Natural killer cell (primary cell): Measurements from ENCODE around the gene GALNT7. TPM values are rescaled to one million over a fixed set of nuclear protein-coding genes. Genes with fewer than 3 reads are reported as not detected.
"Not testable (repeated sequence)": the region's sequence is repeated elsewhere in the genome, so short reads cannot be mapped to it uniquely, and the experiment has no call there.

Experiments used
- ATAC-seq, 3 donors: fragments of 150-1000 bp in 2 of 3; fragments of 200-7000 bp in 1 of 3; cut with Tn5 transposase; 1 replicate in 1 of 3; 2 replicates in 2 of 3; pipeline ENCODE4 v1.10.0; 2021; ENCODE audit warnings: mild to moderate bottlenecking in 2 of 3, moderate library complexity in 2 of 3
- DNase-seq, 2 donors: peaks; one replicate each; pipeline versions ENCODE4 v3.0.0 to v3.0.0-alpha.2; 2013 to 2021; ENCODE audit warnings: mixed read lengths in 1 of 2
- H3K27ac ChIP-seq: one replicate; pipeline ENCODE4 v1.5.1; 2013; ENCODE audit warnings: mild to moderate bottlenecking, low read length
- H3K27me3 ChIP-seq: one replicate; pipeline ENCODE4 v1.6.1; 2013; ENCODE audit warnings: low read length; ENCODE audit not compliant: control insufficient read depth, insufficient read depth
- H3K36me3 ChIP-seq: one replicate; pipeline ENCODE4 v1.6.1; 2013; ENCODE audit warnings: low read length; ENCODE audit not compliant: control insufficient read depth, insufficient read depth
- H3K4me1 ChIP-seq: one replicate; pipeline ENCODE4 v1.6.1; 2013; ENCODE audit warnings: low read length; ENCODE audit not compliant: control insufficient read depth, insufficient read depth
- H3K4me3 ChIP-seq: one replicate; pipeline ENCODE4 v1.5.1; 2013; ENCODE audit warnings: low read length
- H3K9me3 ChIP-seq: one replicate; pipeline ENCODE4 v1.6.1; 2013; ENCODE audit warnings: low read length; ENCODE audit not compliant: control insufficient read depth, insufficient read depth
- H3K27ac Mint-ChIP-seq, 2 donors: one replicate each; pipeline ENCODE4 v1.8.0; 2022; ENCODE audit warnings: mild to moderate bottlenecking in 2 of 2, mixed read lengths in 2 of 2, moderate library complexity in 1 of 2
- H3K27me3 Mint-ChIP-seq, 2 donors: one replicate each; pipeline ENCODE4 v1.8.0; 2022; ENCODE audit warnings: low read depth in 2 of 2, mixed read lengths in 2 of 2
- H3K36me3 Mint-ChIP-seq: one replicate; pipeline ENCODE4 v1.8.0; 2022; ENCODE audit warnings: mixed read lengths
- H3K4me1 Mint-ChIP-seq, 2 donors: one replicate each; pipeline ENCODE4 v1.8.0; 2022; ENCODE audit warnings: mixed read lengths in 2 of 2
- H3K4me3 Mint-ChIP-seq: one replicate; pipeline ENCODE4 v1.8.0; 2022; ENCODE audit warnings: mild to moderate bottlenecking, moderate library complexity, mixed read lengths
- H3K9me3 Mint-ChIP-seq, 2 donors: one replicate each; pipeline ENCODE4 v1.8.0; 2022; ENCODE audit warnings: mixed read lengths in 2 of 2
- whole genome bisulfite sequencing: methylation state at CpG from one replicate; pipeline ENCODE4 v1.1.7; 2013; ENCODE audit warnings: missing lambda C conversion rate; ENCODE audit not compliant: insufficient coverage; 5-methylcytosine and 5-hydroxymethylcytosine counted together
- intact Hi-C: fragments of 100-400 bp; cut with micrococcal nuclease; formaldehyde crosslinking; loops from one replicate; pipeline ENCODE4 v1.14.2; 2022
- total RNA-seq, 4 donors: library from RNA; stranded (reverse); fragments of 120-200 nt in 1 of 4; gene quantifications; one replicate each; pipeline versions ENCODE4 v1.2.3 to v1.2.4, GENCODE V29; 2013 to 2022
- TF ChIP-seq, protein P1 (sequence below): fragments of 200-600 bp; IDR thresholded peaks from one replicate; pipeline ENCODE4 v1.8.0; 2022; ENCODE audit warnings: antibody characterized with exemption

The GALNT7 gene
- total RNA-seq, 3 donors from 2014 or later (not counting 1 experiment from before 2014, with no cell fraction given), result 10.9 to 20.8 (median 15.6) TPM

- peaks cover 16 to 25% of the 10 kb centered on the region in 2 donors for H3K4me1 Mint-ChIP-seq
- Histone ChIP-seq H3K4me1 (no peaks in the 10 kb centered on the region), H3K27me3 (no peaks in the 10 kb centered on the region), H3K27ac (no peak overlapping the region), H3K4me3 (no peak overlapping the region), H3K36me3 (no peaks in the 10 kb centered on the region), H3K9me3 (no peaks in the 10 kb centered on the region)
- H3K36me3 Mint-ChIP-seq, result no peaks in the 10 kb centered on the region
- H3K27ac Mint-ChIP-seq, result no peak overlapping the region
- no peaks in the 10 kb centered on the region for H3K27me3 Mint-ChIP-seq
- no CpG with 5 or more reads among the region's 2 CpGs for WGBS
- intact Hi-C loops, result no loop called here
- TF ChIP-seq, protein P1, sequence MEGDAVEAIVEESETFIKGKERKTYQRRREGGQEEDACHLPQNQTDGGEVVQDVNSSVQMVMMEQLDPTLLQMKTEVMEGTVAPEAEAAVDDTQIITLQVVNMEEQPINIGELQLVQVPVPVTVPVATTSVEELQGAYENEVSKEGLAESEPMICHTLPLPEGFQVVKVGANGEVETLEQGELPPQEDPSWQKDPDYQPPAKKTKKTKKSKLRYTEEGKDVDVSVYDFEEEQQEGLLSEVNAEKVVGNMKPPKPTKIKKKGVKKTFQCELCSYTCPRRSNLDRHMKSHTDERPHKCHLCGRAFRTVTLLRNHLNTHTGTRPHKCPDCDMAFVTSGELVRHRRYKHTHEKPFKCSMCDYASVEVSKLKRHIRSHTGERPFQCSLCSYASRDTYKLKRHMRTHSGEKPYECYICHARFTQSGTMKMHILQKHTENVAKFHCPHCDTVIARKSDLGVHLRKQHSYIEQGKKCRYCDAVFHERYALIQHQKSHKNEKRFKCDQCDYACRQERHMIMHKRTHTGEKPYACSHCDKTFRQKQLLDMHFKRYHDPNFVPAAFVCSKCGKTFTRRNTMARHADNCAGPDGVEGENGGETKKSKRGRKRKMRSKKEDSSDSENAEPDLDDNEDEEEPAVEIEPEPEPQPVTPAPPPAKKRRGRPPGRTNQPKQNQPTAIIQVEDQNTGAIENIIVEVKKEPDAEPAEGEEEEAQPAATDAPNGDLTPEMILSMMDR, result no peak
- no peak for DNase-seq
- no peak for ATAC-seq
- H3K9me3 Mint-ChIP-seq, result peaks cover 0 to 2% of the 10 kb centered on the region in 2 donors
- H3K4me3 Mint-ChIP-seq, result no peak overlapping the region
Measured at GRCh38 chr4:173217727-173218126, 49.1 kb downstream of the GALNT7 start.

DNA sequence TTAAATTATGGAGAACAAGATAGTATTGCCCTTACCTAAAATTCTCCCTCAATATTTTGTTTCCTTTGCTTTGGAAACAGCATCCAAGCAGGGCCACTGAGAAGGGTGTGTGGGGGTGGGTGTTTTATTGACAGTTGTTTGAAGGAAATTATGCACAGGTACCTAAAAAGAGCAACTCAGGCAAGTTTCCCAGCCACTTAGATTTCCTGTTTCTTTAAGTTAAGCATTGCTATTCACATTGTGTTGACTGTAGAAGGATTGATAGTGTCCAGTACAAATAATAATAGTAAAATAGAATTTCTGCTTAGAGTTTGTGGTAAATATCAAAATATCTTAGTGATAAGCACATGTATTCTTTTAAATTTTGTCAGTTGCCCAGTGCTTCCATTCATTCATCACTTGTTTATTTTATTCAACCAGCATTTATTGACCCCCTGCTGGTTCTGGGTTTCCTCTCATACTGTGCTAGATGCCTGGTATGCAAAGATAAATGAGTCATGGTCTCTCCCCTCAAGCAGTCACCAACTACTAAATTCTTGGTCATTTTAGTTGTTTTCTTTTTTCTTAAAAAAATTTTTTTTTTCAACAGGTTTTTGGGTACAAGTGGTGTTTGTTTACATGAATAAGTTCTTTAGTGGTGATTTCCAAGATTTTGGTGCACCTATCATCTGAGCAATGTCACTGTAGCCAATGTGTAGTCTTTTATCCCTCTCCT lies 50.0 kb downstream of the GALNT7 start:
- no peak for DNase-seq
- no peak overlapping the region for H3K4me3 Mint-ChIP-seq
- Histone ChIP-seq H3K27me3 (no peaks in the 10 kb centered on the region), H3K9me3 (no peaks in the 10 kb centered on the region), H3K36me3 (no peaks in the 10 kb centered on the region), H3K27ac (no peak overlapping the region), H3K4me3 (no peak overlapping the region), H3K4me1 (no peaks in the 10 kb centered on the region)
- ATAC-seq, result no peak
- H3K4me1 Mint-ChIP-seq, result peaks cover 16 to 25% of the 10 kb centered on the region in 2 donors
- intact Hi-C loops, result no loop called here
- TF ChIP-seq, protein P1, result no peak
- H3K27me3 Mint-ChIP-seq, result no peaks in the 10 kb centered on the region
- H3K36me3 Mint-ChIP-seq, result no peaks in the 10 kb centered on the region
- peaks cover 0 to 2% of the 10 kb centered on the region in 2 donors for H3K9me3 Mint-ChIP-seq
- no peak overlapping the region for H3K27ac Mint-ChIP-seq

GRCh38 chr4:173219126-173219437 lies 50.5 kb downstream of the GALNT7 start:
- H3K9me3 Mint-ChIP-seq, intact Hi-C loops, H3K27me3 ChIP-seq, H3K27ac ChIP-seq, H3K36me3 ChIP-seq, H3K27ac Mint-ChIP-seq, DNase-seq, H3K4me1 ChIP-seq, H3K27me3 Mint-ChIP-seq, ATAC-seq, H3K36me3 Mint-ChIP-seq, H3K4me3 ChIP-seq, H3K4me3 Mint-ChIP-seq, H3K9me3 ChIP-seq: not testable (repeated sequence)
- 100% methylated on average over 2 of the region's 4 CpGs for WGBS
- peaks cover 16 to 25% of the 10 kb centered on the region in 2 donors for H3K4me1 Mint-ChIP-seq

- no peak overlapping the region for H3K27ac ChIP-seq
- no peaks in the 10 kb centered on the region for H3K27me3 Mint-ChIP-seq
- no peak overlapping the region for H3K4me3 Mint-ChIP-seq
- H3K4me1 ChIP-seq, result no peaks in the 10 kb centered on the region
- no peaks in the 10 kb centered on the region for H3K27me3 ChIP-seq
- no peak overlapping the region for H3K27ac Mint-ChIP-seq
- H3K9me3 ChIP-seq, result no peaks in the 10 kb centered on the region
- TF ChIP-seq, protein P1, result no peak
- DNase-seq (no peak), ATAC-seq (no peak)
- 94% methylated on average over 2 of the region's 3 CpGs for WGBS
- no peaks in the 10 kb centered on the region for H3K36me3 Mint-ChIP-seq
- no peak overlapping the region for H3K4me3 ChIP-seq
- no peaks in the 10 kb centered on the region for H3K36me3 ChIP-seq
- intact Hi-C loops, result no loop called here
- H3K9me3 Mint-ChIP-seq, result peaks cover 0 to 2% of the 10 kb centered on the region in 2 donors
- peaks cover 18 to 22% of the 10 kb centered on the region in 2 donors for H3K4me1 Mint-ChIP-seq
Measured at GRCh38 chr4:173223743-173224142, 55.1 kb downstream of the GALNT7 start.
